Breast epithelium (tissue), 3 donors: Measurements from ENCODE around the gene BCAS1.
"Not testable (repeated sequence)": the region's sequence is repeated elsewhere in the genome, so short reads cannot be mapped to it uniquely, and the experiment has no call there.

Experiments used
- CTCF ChIP-seq, 3 donors: fragments of 450-650 bp; IDR thresholded peaks; one replicate each; pipeline ENCODE4 v1.5.1; 2016 to 2017; ENCODE audit warnings: antibody characterized with exemption in 3 of 3, mild to moderate bottlenecking in 3 of 3, moderate library complexity in 3 of 3
- POLR2AphosphoS5 ChIP-seq, 3 donors: sonication (generic); formaldehyde crosslinking; IDR thresholded peaks; one replicate each; pipeline ENCODE4 v1.6.1; 2017; ENCODE audit warnings: antibody characterized with exemption in 3 of 3

GRCh38 chr20:54006216-54006615 lies 64.2 kb downstream of the BCAS1 start:
- not testable (repeated sequence) for TF ChIP-seq POLR2AphosphoS5, CTCF (IDR thresholded peaks at IDR 0.05)
